Thymus (tissue), 11 donors: ENCODE data around the gene MAVS. TPM values are rescaled to one million over a fixed set of nuclear protein-coding genes. Genes with fewer than 3 reads are reported as not detected.

Experiments
- DNase-seq, 9 donors: peaks; one replicate each; pipeline ENCODE4 v3.0.0-alpha.2; 2013; ENCODE audit warnings: low spot score in 9 of 9, low read depth in 6 of 9, missing footprints in 1 of 9
- H3K27ac ChIP-seq, 2 donors: one replicate each; pipeline ENCODE4 v1.5.1; 2013; ENCODE audit warnings: control low read depth in 1 of 2, low read depth in 1 of 2, low read length in 1 of 2, mild to moderate bottlenecking in 1 of 2, moderate library complexity in 1 of 2
- H3K27me3 ChIP-seq, 2 donors: one replicate each; pipeline ENCODE4 v1.5.1; 2013; ENCODE audit warnings: low read length in 1 of 2; ENCODE audit not compliant: control insufficient read depth in 2 of 2, insufficient read depth in 1 of 2
- H3K36me3 ChIP-seq, 2 donors: one replicate each; pipeline ENCODE4 v1.5.1; 2013; ENCODE audit warnings: low read length in 1 of 2, mild to moderate bottlenecking in 1 of 2, moderate library complexity in 1 of 2; ENCODE audit not compliant: control insufficient read depth in 2 of 2, insufficient read depth in 2 of 2
- H3K4me1 ChIP-seq, 2 donors: one replicate each; pipeline ENCODE4 v1.5.1; 2013; ENCODE audit warnings: low read length in 2 of 2; ENCODE audit not compliant: control insufficient read depth in 2 of 2, insufficient read depth in 2 of 2
- H3K4me3 ChIP-seq, 2 donors: one replicate each; pipeline ENCODE4 v1.5.1; 2013; ENCODE audit warnings: low read length in 2 of 2, control low read depth in 1 of 2, mild to moderate bottlenecking in 1 of 2
- H3K9me3 ChIP-seq, 2 donors: one replicate each; pipeline ENCODE4 v1.5.1; 2013; ENCODE audit warnings: low read length in 1 of 2, mild to moderate bottlenecking in 1 of 2; ENCODE audit not compliant: control insufficient read depth in 2 of 2, insufficient read depth in 1 of 2
- WGBS: extraction: QIAGEN DNeasy Blood & Tissue Kit; methylation state at CpG from one replicate; pipeline ENCODE4 v1.1.7; 2013; 5-methylcytosine and 5-hydroxymethylcytosine counted together
- polyA plus RNA-seq: library from polyadenylated mRNA; stranded (reverse); fragments of 200-250 nt; gene quantifications from one replicate; pipeline ENCODE4 v1.2.3, GENCODE V29; 2013
- total RNA-seq: library from RNA; stranded (reverse); fragments of 120-200 nt; gene quantifications from one replicate; pipeline ENCODE4 v1.2.4, GENCODE V29; 2013
- donor health status: healthy.

Gene MAVS
- total and polyA plus RNA-seq, 2 donors: 8.1 to 18.8 TPM

DNA sequence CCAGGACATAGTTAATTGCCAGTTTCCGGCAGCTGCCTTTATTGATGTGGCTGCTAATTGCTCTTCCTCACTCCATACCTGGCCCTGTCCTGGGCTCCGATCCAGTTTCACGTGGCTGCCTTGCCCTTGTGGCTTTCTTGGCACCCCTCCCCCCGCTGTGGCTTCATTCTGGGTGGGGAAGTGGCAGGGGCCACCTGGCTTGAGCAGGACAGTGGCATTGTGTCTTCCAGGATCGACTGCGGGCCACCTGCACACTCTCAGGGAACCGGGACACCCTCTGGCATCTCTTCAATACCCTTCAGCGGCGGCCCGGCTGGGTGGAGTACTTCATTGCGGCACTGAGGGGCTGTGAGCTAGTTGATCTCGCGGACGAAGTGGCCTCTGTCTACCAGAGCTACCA, 10.8 kb downstream of the MAVS start:
- Histone ChIP-seq H3K36me3 (peaks cover 35 to 49% of the 10 kb centered on the region in 2 donors), H3K4me3 (no peak overlapping the region), H3K27ac (no peak overlapping the region), H3K9me3 (peaks cover 0 to 4% of the 10 kb centered on the region in 2 donors), H3K4me1 (no peaks in the 10 kb centered on the region), H3K27me3 (no peaks in the 10 kb centered on the region)
- DNase-seq: no peak
- WGBS: 93% methylated on average over 14 of the region's 14 CpGs

DNA sequence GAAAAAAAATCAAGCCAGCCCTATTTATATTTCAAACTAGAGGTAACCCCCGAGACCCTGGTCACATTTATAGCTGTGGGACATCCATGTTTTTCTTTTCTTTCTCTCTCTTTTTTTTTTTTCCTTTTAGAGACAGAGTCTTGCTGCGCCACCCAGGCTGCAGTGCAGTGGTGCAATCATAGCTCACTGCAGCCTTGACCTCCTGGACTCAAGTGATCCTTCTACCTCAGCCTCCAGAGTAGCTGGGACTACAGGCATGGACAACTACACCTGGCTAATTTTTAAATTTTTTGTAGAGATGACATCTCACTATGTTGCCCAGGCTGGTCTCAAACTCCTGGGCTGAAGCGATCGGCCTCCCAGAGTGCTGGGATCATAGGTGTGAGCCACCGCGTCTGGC, 12.1 kb downstream of the MAVS start:
- H3K4me3 ChIP-seq: no peak overlapping the region
- H3K4me1 ChIP-seq: no peaks in the 10 kb centered on the region
- 97% methylated on average over 6 of the region's 6 CpGs for WGBS
- peaks cover 0 to 4% of the 10 kb centered on the region in 2 donors for H3K9me3 ChIP-seq
- peaks cover 47 to 62% of the 10 kb centered on the region in 2 donors for H3K36me3 ChIP-seq
- H3K27ac ChIP-seq: no peak overlapping the region
- DNase-seq: no peak
- no peaks in the 10 kb centered on the region for H3K27me3 ChIP-seq

DNA sequence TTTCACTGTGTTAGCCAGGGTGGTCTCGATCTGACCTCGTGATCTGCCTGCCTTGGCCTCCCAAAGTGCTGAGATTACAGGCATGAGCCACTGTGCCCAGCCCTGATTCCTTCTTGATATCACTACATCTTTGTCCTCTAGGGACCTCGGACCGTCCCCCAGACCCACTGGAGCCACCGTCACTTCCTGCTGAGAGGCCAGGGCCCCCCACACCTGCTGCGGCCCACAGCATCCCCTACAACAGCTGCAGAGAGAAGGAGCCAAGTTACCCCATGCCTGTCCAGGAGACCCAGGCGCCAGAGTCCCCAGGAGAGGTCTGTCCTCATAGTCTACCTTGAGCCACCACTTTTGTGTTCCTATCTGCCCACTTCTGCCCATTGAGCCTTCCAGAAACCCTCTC, 14.6 kb downstream of the MAVS start:
- H3K36me3 ChIP-seq: peaks cover 66 to 76% of the 10 kb centered on the region in 2 donors
- H3K27ac ChIP-seq: no peak overlapping the region
- DNase-seq: no peak
- no peak overlapping the region for H3K4me3 ChIP-seq
- H3K27me3 ChIP-seq: no peaks in the 10 kb centered on the region
- peaks cover 0 to 4% of the 10 kb centered on the region in 2 donors for H3K9me3 ChIP-seq
- WGBS: 97% methylated on average over 7 of the region's 7 CpGs
- no peaks in the 10 kb centered on the region for H3K4me1 ChIP-seq

DNA sequence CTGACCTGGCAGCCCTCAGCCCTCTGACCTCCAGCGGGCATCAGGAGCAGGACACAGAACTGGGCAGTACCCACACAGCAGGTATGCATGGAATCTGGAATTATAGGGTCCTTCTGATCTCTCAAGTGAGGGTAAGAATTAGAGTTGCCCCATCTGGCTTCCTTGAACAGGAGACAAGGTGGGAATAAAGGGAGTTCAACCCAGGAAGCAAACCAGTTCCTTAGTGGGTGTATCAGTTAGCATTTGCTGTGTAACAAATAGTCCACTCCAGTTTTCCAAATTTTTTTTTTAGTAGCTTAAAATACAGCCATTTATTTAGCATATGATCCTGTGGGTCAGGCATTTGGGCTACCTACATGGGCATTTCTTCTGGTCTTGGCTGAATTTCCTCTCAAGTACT, 15.7 kb downstream of the MAVS start:
- H3K27ac ChIP-seq: no peak overlapping the region
- H3K36me3 ChIP-seq: peaks cover 71 to 80% of the 10 kb centered on the region in 2 donors
- no peaks in the 10 kb centered on the region for H3K4me1 ChIP-seq
- H3K9me3 ChIP-seq: peaks cover 0 to 4% of the 10 kb centered on the region in 2 donors
- H3K4me3 ChIP-seq: no peak overlapping the region
- H3K27me3 ChIP-seq: no peaks in the 10 kb centered on the region
- WGBS: 100% methylated on average over 1 of the region's 1 CpG
- no peak for DNase-seq

DNA sequence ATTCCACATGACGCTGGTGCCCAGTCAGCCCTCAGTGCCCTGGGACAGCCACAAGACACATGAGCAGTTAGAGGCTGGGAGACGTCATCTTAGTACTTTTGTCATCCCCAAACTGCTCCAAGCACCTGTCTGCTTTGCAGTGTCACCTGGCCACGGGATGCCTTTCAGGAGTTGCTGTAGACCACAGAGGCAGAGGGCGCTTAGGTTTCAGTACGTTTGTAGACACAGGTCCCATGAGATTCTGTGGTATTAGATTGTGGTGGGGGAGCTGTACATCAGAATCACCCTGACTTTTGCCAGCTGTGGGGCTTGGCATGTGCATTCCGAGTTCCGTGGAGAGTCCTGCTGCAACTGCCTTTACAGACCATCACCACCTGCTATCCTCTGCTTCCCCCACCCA, 16.7 kb downstream of the MAVS start:
- H3K27me3 ChIP-seq: no peaks in the 10 kb centered on the region
- peaks cover 70 to 79% of the 10 kb centered on the region in 2 donors for H3K36me3 ChIP-seq
- H3K4me1 ChIP-seq: no peaks in the 10 kb centered on the region
- H3K27ac ChIP-seq: no peak overlapping the region
- 89% methylated on average over 7 of the region's 7 CpGs for WGBS
- peaks cover 0 to 4% of the 10 kb centered on the region in 2 donors for H3K9me3 ChIP-seq
- no peak for DNase-seq
- no peak overlapping the region for H3K4me3 ChIP-seq

DNA sequence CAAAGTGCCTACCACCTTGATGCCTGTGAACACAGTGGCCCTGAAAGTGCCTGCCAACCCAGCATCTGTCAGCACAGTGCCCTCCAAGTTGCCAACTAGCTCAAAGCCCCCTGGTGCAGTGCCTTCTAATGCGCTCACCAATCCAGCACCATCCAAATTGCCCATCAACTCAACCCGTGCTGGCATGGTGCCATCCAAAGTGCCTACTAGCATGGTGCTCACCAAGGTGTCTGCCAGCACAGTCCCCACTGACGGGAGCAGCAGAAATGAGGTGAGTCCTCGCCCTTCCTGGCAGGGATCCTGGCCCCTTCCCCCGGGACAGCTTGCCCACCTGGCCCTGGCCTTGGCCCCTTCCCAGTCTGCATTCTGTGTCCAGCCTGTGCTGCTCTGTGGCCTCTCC, 17.9 kb downstream of the MAVS start:
- H3K27me3 ChIP-seq: no peaks in the 10 kb centered on the region
- H3K4me1 ChIP-seq: no peaks in the 10 kb centered on the region
- DNase-seq: no peak
- 97% methylated on average over 5 of the region's 5 CpGs for WGBS
- peaks cover 70 to 75% of the 10 kb centered on the region in 2 donors for H3K36me3 ChIP-seq
- H3K27ac ChIP-seq: no peak overlapping the region
- H3K9me3 ChIP-seq: peaks cover 0 to 4% of the 10 kb centered on the region in 2 donors
- no peak overlapping the region for H3K4me3 ChIP-seq

DNA sequence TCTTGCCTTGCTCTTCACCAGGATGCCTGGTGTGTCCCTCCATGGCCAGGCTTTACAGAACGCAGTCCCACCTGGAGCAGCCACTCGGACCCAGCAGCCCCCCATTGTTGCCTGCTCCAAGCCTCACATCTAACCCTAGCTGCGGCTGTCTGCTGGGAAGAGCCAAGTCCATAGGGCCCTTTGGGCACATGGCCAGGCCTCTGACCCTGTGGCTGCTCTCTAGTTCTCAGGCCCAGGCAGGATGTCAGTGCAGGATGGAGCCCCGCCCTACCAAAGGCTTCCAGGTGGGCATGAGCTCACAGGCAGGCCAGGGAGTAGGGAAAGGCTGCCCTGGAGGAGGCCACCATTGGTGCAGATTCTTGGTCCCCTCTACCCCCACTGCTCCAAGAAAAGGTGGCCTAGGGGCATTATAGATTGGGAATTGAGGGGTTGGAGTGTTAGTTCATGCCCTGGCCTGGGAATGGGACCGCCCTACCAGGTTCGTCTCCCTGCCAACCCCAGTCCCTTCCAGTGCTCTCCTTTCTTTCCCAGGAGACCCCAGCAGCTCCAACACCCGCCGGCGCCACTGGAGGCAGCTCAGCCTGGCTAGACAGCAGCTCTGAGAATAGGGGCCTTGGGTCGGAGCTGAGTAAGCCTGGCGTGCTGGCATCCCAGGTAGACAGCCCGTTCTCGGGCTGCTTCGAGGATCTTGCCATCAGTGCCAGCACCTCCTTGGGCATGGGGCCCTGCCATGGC, 18.7 kb downstream of the MAVS start:
- WGBS: 98% methylated on average over 14 of the region's 14 CpGs
- Histone ChIP-seq H3K4me3 (no peak overlapping the region), H3K4me1 (no peaks in the 10 kb centered on the region), H3K27me3 (no peaks in the 10 kb centered on the region), H3K36me3 (peaks cover 76% of the 10 kb centered on the region in 2 donors), H3K9me3 (peaks cover 0 to 4% of the 10 kb centered on the region in 2 donors), H3K27ac (no peak overlapping the region)
- no peak for DNase-seq

DNA sequence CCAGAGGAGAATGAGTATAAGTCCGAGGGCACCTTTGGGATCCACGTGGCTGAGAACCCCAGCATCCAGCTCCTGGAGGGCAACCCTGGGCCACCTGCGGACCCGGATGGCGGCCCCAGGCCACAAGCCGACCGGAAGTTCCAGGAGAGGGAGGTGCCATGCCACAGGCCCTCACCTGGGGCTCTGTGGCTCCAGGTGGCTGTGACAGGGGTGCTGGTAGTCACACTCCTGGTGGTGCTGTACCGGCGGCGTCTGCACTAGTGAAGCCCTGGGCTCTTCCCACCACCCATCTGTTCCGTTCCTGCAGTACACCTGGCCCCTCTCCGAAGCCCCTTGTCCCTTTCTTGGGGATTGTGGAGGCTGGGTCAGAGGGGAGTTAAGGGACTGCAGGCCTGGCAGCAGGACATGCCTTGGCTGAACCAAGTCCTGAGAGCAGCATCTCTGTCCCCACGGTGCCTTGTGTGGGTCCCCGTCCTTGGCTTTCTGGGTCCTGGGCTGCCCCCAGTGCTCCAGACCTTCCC, 19.3 kb downstream of the MAVS start:
- Histone ChIP-seq H3K4me3 (no peak overlapping the region), H3K27ac (no peak overlapping the region), H3K4me1 (no peaks in the 10 kb centered on the region), H3K36me3 (peaks cover 75 to 76% of the 10 kb centered on the region in 2 donors), H3K9me3 (peaks cover 0 to 4% of the 10 kb centered on the region in 2 donors), H3K27me3 (no peaks in the 10 kb centered on the region)
- no peak for DNase-seq
- WGBS: 96% methylated on average over 14 of the region's 14 CpGs

DNA sequence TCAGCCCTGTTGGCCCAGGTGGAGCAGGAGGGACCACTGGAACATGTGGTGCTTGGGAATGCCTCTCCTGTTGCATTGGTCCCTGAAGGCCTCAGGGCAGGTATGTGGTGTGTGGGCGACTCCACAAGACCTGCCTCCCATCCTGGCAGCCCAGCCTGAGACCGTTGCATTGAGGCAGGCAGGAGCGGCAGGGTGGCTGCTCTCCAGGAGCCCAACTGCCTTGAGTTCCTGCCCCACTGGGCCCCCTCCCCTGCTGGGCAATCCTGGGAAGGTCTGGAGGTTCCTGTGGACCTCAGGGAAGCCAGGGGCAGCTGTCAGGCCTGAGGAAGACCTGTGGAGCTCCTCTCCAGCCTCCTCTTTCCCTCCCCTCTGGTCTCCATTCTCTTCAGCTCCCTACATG, 19.8 kb downstream of the MAVS start:
- peaks cover 74 to 76% of the 10 kb centered on the region in 2 donors for H3K36me3 ChIP-seq
- 97% methylated on average over 3 of the region's 3 CpGs for WGBS
- no peaks in the 10 kb centered on the region for H3K4me1 ChIP-seq
- no peak for DNase-seq
- H3K27ac ChIP-seq: no peak overlapping the region
- no peaks in the 10 kb centered on the region for H3K27me3 ChIP-seq
- H3K9me3 ChIP-seq: peaks cover 0 to 4% of the 10 kb centered on the region in 2 donors
- no peak overlapping the region for H3K4me3 ChIP-seq
